HK-2 (cell line): Measurements from ENCODE around the gene SPX.

Experiments
- DNase-seq: peaks from one replicate; pipeline ENCODE4 v3.0.0-alpha.2; 2018; ENCODE audit not compliant: unreplicated experiment

Gene SPX, protein sequence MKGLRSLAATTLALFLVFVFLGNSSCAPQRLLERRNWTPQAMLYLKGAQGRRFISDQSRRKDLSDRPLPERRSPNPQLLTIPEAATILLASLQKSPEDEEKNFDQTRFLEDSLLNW

DNA sequence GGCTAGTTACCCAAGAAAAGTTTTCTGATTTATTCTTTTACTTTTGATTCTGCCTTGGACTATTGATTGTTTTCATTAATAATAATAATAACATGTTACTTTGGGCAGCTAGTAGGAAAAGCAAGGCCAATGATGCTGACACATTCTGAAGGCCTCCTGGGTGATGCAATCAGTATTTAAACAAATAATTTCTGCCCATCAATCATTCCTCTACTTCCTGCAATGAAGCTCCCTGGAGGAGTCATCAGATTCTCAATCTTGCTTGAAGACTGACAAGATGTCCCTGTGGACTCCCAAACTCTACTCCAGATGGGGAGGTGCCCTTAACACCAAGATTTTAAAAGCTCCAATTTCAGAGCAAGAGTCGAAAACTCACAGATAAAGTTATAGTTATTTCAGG, at the start of gene SPX:
Gene SPX, plus strand, starts transcription at position 244 of the 400 bp plus-strand sequence. CDS start 177 bp downstream, outside the sequence.
- DNase-seq: no peak

DNA sequence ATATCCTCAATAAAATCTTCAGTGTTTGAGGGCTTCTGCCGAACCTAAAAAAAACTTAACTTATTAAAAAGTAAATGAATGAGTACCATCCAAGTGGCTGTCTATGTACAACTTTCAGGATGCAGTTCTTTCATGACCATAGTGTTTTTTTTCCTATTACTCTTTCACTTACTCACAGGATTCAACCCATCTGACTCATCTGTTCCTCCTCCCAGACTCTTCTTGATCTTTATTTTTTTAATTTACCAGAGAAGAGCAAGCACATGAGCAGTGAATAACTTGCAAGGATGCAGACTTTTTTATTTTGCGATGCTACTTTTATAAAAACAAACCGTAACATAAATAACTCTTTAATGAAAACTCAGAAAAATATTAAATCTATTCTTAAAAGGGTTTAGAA, 49.1 kb upstream of the SPX start:
- DNase-seq: no peak

DNA sequence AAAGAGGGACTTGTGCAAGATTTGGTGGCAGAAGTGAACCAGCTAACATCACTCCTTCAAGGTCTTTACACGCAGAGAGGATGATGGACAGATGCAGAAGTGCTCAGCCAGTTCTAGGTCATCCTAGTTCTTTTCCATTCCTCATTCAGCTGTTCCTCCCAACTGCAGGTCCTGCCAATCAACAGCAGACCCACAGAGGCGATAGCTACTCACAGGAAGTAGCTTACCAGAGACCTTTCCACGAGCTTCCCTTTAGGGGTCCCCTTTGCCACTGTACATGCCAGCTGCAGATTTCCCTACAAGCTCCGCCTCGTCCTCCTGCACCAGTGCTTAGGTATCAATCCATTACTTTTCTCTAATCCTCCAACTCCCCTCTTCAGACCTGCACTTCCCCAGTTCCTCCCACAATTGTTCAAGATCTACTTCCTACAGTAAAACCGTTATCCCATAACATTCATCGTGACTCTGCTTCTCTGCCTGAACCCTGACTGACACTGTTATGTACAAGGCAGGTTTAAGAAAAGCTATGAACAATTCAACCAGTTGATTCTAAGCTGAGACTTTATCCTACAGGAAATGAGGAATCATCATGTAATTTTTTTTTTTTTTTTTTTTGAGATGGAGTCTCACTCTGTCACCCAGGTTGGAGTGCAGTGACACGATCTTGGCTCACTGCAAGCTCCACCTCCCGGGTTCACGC, 47.2 kb upstream of the SPX start:
- DNase-seq: no peak

DNA sequence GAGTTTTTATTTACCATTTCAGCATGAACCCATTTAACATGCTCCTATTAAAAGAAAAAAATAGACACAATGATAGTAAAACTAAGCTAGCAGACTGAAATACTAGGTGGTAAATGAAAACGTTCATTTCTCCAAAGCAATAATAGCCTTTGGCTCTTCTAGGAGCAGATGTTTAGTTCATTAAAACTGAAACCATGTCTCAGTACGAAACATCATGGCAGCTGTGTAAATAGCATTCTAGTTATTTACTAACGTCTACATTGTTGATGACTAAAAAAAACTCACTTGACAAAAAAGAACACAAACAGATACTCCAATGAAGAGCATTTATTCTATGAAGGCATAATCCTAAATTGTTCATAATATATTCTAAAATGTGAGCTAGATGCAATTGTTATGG, 42.6 kb upstream of the SPX start:
- no peak for DNase-seq

DNA sequence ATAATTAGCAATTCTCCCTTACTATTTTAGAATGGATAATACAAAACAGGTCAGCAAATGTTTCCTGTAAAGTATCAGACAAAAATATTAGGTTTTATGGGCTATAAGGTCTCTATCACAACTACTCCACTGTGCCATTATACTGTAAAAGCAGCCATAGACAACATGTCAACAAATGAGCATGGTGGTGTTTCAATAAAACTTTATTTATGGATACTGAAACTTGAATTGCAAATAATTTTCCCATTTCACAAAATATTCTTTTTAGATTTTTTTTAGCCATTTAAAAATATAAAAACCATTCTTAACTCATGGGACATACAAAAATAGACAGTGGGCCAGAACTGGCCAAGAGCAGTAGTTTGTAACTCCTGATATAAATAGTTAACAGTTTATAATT, 40.1 kb upstream of the SPX start:
- DNase-seq: no peak

DNA sequence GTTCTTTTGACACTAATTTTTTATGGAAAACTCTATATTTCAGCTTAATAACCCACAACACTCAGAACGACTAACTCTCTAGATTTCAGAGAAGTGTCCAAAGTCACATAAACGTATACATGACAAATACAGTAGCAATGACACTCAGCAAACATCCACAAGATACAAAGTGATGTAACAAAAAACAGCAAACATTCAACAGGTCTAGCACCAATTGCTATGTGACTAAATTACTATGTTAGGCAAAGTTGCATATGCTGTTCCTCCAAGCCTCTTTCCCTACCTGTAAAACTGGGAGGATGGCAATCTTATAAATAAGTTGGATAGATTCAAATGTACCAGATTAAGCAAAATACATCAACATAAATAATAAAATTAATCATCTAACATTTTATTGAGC, 26.3 kb upstream of the SPX start:
- DNase-seq: no peak

DNA sequence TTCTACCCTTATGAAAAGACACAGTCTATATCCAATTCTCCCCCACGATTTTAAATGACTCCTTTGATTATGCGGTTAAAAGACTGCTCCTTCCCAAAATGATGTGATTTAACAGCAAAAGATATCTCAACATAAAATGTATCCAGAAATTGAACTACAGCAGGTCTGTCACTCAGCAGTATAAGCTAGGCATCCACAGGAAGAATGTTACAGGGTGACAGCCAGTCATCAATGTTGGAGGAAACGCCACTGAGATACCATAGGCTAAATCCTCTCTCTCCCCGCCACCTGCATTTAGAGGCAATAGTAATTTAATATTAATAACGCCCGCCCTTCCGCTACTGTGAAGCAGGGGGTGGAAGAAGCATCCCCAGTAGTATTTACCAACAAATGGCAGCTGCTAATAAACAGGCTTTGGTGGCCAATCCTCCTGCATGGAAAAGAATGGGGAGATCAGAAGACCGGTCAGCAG, 25.3 kb upstream of the SPX start:
- DNase-seq: no peak

DNA sequence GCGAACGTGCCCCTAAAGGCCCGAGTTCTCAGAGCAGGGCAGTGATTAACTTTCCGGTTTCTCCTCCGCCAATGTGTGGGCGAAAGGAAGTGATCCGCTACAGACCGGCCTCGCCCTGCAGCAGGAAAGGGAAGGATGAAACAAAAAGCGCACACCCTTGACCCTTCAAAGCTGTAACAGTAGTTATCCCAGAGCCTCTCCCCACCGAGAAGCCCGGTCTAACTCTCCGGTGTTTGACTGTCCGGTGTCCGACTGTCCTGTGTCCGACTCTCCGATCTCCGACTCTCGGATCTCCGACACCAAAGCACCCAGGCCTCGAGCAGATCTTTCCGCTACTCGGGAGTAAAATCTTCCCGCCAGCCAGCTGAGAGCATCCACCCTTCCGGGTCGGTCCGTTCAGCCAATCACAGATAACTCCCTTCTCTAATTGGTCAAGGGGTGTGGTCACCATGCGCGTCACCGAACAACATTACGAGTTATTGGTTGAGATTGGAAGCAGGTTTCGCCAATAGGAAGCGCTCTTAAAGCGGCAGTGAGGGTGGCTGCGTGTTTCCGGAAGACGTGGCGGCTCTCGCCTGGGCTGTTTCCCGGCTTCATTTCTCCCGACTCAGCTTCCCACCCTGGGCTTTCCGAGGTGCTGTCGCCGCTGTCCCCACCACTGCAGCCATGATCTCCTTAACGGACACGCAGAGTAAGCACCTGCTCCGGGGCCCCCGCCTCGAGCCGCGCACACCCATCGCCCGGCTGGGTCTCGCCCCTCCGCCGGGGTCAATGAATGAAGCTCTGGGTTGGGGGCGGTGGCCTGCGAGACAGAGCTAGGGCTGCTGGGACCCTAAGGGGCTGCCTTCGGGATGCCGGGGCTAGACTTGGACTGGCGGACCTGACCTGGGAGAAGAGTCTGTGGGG, 24.6 kb upstream of the SPX start, which contains the start of the genes GOLT1B and RECQL:
Gene GOLT1B, plus strand, starts transcription at position 532 of the 906 bp plus-strand sequence. Its CDS starts 135 bp downstream, at position 667.
Gene RECQL, minus strand, starts transcription at position 378 of the 906 bp plus-strand sequence. CDS start 2,065 bp downstream, outside the sequence.
- DNase-seq: peak; percentile 92

DNA sequence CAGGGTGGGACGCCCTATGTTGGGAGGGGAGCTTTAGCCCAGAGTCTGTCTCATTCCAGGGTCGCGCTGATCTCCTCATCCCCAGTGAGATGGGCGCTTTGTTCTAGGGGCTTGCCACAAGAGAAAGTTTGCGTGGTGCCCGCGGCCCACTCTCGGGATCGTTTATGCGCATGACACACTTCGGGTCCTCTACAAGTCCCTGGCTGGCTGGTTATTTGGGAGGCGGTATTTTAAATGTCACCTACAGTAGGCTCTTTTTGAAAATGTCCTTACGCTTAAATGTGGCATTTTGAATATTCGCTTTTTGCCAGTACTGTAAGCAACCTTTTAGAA, 24.0 kb upstream of the SPX start:
- DNase-seq: no peak

DNA sequence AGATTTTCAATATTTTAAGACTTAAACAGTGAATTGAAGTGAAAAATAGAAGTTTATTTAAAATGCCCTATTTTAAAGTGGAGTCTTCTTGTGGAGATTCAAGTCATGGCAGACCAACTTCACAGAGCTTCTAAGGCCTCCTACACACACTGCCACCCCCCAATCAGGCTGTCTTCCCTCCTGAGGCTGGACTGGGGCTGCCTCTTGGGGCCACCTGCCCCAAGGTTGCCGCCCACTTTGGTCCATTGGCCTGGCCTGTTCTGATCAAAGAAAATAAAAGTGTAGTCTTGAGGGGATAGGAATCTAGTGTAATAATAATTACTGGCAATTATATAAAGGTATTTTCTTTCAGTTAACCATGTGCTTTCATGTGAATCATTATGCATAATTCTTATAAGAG, 23.2 kb upstream of the SPX start:
- DNase-seq: no peak

DNA sequence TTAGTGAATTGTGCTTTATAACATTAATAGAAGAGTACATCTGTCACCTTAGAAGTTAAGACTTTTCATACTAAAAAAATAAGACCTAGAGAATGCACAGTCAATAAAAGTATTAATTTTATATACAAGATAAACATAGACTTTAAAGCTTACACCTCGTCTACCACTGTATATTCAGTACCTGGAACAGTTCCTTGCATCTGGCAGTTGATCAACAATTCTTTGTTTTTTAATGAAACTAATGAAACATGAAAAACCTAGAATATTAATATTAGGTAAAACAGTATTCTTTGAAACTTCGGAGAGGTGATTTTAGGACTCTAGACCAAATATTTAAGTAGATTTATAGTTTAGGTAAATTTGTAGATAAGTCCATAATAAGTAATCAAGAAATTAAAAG, 20.2 kb upstream of the SPX start:
- no peak for DNase-seq

DNA sequence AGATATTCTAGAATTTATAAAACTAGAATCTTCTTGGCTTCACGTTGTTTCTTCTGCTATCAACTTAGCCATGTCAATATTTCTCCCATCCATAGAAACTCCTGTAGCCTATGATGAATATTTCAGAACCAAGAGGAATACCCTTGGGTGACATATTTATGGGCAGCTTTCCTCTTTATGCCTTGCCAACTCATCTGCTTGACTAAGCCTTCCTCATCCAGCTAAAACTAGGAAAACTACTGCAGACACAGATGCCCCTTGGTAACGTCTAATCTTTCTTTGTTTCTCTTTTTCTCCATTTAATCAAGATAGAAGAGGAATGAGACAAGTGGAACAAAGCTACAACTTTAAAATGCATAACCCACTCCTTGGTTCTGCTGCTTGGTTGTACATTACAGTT, 18.2 kb upstream of the SPX start:
- no peak for DNase-seq

DNA sequence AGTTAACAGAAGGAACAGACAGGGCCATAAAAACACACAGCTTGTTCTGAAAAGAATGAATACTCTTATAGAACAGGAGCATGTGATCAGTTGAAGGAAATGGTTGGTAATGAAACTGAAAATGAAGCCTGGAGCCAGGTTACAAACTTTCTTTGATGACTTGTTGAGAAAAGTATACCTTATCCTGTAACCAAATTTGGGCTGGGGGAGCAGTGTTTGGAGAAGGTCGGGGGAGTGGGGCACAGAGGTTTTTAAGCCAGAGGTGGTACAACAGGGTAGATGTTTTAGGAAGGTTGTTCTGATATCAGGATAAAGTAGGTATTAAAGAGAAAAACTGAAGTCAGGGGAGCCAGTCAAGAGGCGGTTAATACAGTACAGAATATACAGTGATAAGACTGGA, 16.3 kb upstream of the SPX start:
- no peak for DNase-seq

DNA sequence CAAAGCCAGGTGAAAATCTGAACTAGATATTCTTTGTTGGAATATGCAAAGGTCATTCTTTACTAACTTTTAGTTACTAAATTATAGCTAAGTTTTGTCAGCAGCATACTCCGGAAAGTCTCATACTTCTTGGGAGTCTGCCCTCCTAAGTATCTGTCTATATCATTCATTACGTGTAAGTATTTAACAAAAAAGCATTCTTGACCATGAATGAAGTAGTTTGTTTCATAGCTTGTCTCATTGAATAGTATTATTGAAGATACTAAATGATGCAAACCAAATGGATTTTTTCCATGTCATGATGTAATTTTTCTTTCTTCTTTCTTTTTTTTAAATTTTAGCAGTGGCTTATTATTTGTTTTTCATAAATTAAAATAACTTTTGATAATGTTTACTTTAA, 9.8 kb upstream of the SPX start:
- no peak for DNase-seq

DNA sequence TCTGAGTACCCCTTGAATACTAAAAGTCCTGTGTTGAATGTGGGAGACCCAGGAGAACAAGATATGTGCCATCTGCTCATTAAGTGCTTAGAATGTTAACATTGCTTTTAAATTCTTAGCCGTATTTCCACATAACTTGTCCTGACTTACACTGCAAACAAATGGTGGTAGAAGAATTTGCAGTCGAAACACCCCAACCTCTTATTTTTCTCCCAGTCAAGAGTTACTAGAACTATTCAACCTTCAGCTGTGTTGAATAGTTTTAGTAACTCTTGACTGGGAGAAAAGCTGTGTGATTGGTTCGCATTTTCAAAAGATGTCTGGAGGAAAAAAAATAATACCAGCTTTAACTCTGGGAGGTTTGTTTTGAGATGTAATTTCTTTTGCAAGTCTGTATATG, 7.6 kb upstream of the SPX start:
- no peak for DNase-seq

DNA sequence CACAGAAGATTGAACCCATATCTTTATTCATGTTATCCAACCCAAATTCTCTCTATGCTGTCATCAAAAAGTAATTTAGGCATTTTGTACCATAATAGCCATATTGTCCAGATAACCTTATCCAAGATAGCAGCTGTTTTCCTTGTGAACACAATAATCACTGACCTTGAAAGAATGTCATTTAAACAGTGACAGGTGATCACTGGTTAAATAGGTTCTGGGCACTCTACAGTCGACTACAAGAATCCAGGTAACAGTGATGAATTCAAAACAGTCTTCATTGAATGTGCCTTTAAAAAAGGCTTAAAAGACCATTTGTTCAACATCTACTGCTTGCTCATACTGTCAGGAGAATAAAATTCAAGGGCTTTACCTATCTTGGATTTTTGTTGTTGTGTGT, 4.6 kb upstream of the SPX start:
- no peak for DNase-seq

DNA sequence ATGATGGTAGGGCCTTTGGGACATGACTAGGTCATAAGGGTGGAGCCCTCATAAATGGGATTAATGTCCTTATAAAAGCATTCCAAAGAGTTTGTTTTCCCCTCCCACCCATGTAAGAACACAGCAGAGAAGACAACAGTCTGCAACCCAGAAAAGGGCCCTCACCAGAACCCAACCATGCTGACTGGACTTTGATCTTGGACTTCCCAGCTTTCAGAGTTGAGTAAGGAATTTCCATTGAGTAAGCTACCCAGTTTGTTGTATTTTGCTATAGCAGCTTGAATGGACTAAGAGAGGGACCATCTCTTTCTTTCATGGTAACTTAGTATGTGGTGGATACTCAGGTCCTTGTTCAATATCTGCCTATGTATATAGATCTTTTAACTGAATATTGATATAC, 2.9 kb upstream of the SPX start:
- DNase-seq: no peak

DNA sequence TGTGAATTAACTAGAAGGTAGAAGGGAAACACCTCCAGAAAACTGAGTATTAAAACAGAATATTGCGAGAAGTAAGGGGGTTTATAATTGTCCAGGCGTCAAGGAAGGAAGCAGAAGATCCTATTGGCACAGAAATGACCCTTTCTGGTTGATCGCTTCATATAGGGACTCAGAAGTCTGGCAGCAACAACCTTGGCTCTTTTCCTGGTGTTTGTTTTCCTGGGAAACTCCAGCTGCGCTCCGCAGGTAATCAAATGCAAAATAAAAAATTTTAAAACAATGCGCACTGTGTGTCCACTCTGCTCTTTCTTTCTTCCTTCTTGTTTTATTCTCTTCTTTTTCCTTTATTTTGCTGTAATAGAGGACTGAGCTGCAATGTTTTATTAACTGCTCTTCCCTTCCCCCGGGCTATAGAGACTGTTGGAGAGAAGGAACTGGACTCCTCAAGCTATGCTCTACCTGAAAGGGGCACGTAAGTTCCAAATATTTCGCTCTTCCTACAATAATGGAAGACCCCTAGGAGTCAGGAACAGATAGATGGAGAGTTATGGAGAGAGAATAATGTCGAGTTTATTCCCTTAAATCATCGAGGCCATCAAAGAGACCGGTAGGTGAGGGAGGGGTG, 737 bp downstream of the SPX start:
- DNase-seq: no peak

DNA sequence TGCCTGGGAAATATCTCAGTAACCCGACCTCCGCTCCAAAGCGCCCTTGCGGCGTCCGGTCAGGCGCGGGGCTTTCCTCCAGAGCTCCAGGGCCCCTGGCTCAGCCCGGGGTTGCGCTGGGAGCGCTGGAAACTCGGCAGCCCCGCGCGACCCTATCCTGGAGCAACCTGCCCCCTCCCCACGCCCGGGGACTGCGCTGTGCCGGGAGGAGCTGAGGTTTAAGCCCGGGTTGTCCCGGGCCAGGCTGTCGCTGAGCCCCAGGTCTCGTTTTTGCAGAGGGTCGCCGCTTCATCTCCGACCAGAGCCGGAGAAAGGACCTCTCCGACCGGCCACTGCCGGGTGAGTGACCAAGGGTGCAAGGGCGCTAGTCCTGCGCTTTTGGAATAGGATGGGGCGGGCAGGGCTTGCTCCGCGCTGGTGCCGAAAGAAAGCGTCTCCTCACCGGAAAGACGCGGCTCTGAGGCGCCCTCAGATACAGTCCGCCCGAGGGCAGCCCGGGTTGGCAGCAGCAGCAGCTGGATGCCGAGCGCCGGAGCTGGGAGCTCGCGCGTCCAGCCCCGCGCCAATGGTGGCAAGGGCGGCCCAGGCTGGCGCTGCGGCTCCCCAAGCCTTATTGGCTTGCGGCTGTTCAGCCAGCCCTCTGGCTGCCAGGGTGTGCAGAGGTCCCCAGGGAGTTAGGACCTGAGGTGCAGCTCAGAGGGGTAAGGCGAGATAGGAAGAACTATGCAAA, 1.5 kb downstream of the SPX start:
- peak; percentile 69 for DNase-seq

DNA sequence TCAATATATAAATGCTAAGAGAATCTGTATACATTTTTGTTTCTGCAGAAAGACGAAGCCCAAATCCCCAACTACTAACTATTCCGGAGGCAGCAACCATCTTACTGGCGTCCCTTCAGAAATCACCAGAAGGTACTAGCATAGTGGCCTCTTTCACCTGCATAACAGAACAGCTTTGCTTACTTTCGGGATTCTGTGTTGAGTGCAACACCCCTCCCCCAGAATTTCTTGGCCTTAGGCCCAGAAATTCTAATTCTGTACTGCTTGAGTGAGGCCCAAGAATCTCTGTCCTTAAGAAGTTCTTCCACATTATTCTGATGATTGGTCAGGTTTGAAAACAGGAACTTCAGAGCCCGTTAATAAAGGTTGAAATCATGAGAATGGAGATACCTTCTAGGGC, 2.9 kb downstream of the SPX start:
- no peak for DNase-seq

DNA sequence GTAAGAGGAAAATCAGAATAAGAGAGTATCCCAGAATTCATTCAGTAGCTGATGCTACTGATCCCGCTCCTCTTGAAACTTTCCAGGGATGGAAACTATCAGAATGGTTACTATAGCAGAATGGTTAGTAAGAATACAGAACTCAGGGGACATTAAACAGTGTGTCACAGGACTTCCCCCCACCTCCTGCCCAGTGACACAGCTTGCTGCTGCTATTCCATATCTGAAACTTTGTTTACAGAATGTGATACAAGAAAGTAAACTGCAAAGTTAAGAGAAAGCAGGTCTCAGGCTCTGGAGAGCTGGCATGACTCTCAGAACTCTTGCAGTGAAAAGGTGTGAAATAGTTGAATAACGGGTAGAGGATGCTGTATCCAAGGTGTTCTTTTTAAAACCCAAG, 3.4 kb downstream of the SPX start:
- DNase-seq: no peak
